ENCODE results near the gene TMEM238L.

GRCh38 chr17:10745231-10745630, 58.7 kb downstream of the TMEM238L start:
- TF ChIP-seq CTCF (IDR thresholded peaks at IDR 0.05) (no peak), EP300 (IDR thresholded peaks at IDR 0.05) (no peak)

Measured in gastroesophageal sphincter (tissue), 3 donors.